Heart right ventricle (tissue), 16 donors: ENCODE data around the gene NR5A1. TPM values are rescaled to one million over a fixed set of nuclear protein-coding genes. Genes with fewer than 3 reads are reported as not detected.

ENCODE experiments used
- ATAC-seq, 8 donors: fragments of 200-7000 bp; cut with Tn5 transposase; one replicate each; pipeline ENCODE4 v1.9.1; 2020; ENCODE audit warnings: mild to moderate bottlenecking in 8 of 8, moderate library complexity in 8 of 8, moderate number of reproducible peaks in 1 of 8
- DNase-seq, 2 donors: peaks; one replicate each; pipeline ENCODE4 v3.0.0-alpha.2; 2020
- H3K27ac ChIP-seq, 10 donors: fragments of 200-600 bp; sonication (generic) in 2 of 10; one replicate each; pipeline versions ENCODE4 v1.5.0 to v1.8.0; 2020 to 2022; ENCODE audit warnings: mild to moderate bottlenecking in 3 of 10
- H3K27me3 ChIP-seq, 7 donors: fragments of 200-600 bp; one replicate each; pipeline ENCODE4 v1.8.0; 2021 to 2022; ENCODE audit warnings: mild to moderate bottlenecking in 2 of 7
- H3K36me3 ChIP-seq, 9 donors: fragments of 200-600 bp; sonication (generic) in 1 of 9; one replicate each; pipeline versions ENCODE4 v1.5.0 to v1.8.0; 2020 to 2022; ENCODE audit warnings: mild to moderate bottlenecking in 2 of 9
- H3K4me1 ChIP-seq, 9 donors: fragments of 200-600 bp; sonication (generic) in 1 of 9; one replicate each; pipeline versions ENCODE4 v1.5.0 to v1.8.0; 2020 to 2022; ENCODE audit warnings: mild to moderate bottlenecking in 4 of 9
- H3K4me3 ChIP-seq, 10 donors: fragments of 200-600 bp; sonication (generic) in 2 of 10; one replicate each; pipeline versions ENCODE4 v1.5.0 to v1.8.0; 2020 to 2022; ENCODE audit warnings: mild to moderate bottlenecking in 7 of 10, moderate library complexity in 2 of 10
- H3K9me3 ChIP-seq, 11 donors: fragments of 200-600 bp in 10 of 11; sonication (generic) in 2 of 11; one replicate each; pipeline versions ENCODE4 v1.5.0 to v1.8.0; 2013 to 2022; ENCODE audit warnings: mild to moderate bottlenecking in 2 of 11, control low read depth in 1 of 11, moderate library complexity in 1 of 11
- CTCF ChIP-seq, 9 donors: fragments of 200-600 bp; sonication (generic) in 2 of 9; IDR thresholded peaks; one replicate each; pipeline versions ENCODE4 v1.5.0 to v1.8.0; 2021 to 2022; ENCODE audit warnings: antibody characterized with exemption in 9 of 9, mild to moderate bottlenecking in 5 of 9, moderate library complexity in 1 of 9
- WGBS, 2 donors: extraction: QIAGEN DNeasy Blood & Tissue Kit; methylation state at CpG; one replicate each; pipeline ENCODE4 v1.1.7; 2013; ENCODE audit warnings: inconsistent platforms in 1 of 2; 5-methylcytosine and 5-hydroxymethylcytosine counted together
- intact Hi-C, 10 donors: fragments of 100-400 bp; cut with DNase I; formaldehyde crosslinking; loops; one replicate each; pipeline versions ENCODE4 v1.11.1 to v1.14.2; 2022
- polyA plus RNA-seq, 2 donors: library from polyadenylated mRNA; stranded (reverse); fragments of 200-250 nt; gene quantifications; one replicate each; pipeline ENCODE4 v1.2.3, GENCODE V29; 2013
- total RNA-seq, 10 donors: library from RNA; stranded (reverse); fragmentation: NEBNext Ultra II Directional in 3 of 10; extraction: Animal tissue kit (Norgen Biotek cat#: 25700) in 3 of 10; gene quantifications; one replicate each; pipeline versions ENCODE4 v1.2.1 to v1.2.4, GENCODE V29; 2021 to 2023
- donor health status: Arrhythmogenic right ventricular cardiomyopathy.
- donor health status: ischemic (EF 13 %, LVEDD 7.1; RV severe dilation, severe dysfunction).
- donor health status: healthy with polysubstance abuse.
- donor health status: DM: no; HTN: yes; CAD: no.
- donor health status: DM: no; HTN: no; CAD: no.
- donor health status: ischemic (EF 25% LVEDD 6.9; RV normal size, moderate dysfunction).
- donor health status: ischemic (EF 25% LVEDD 5.7; RV mildly dilated, moderate dysfunction).
- donor health status: healthy.
- donor health status: DM: yes; HTN: yes; CAD: no.
- donor health status: Ischemic cardiomyopathy.
- donor health status: ischemic (EF 35%, LVEDD 5.7; RV mildly dilated, moderate dysfunction).
- donor health status: nonischemic (EF 11% LVEDD 7.7; RV severe dilation, severe dysfunction).
- donor health status: DM: yes; HTN: yes; CAD: no.
- donor health status: PGD.
- donor health status: ischemic (EF 29% LVEDD 5.4; RV normal size, mild dysfunction).
- donor health status: nonischemic (EF 23%, LVEDD 6.1; RV moderate dilation, normal function).

The NR5A1 gene
- total and polyA plus RNA-seq, 12 donors: 0.01 to 0.15 TPM; not detected in 10

DNA sequence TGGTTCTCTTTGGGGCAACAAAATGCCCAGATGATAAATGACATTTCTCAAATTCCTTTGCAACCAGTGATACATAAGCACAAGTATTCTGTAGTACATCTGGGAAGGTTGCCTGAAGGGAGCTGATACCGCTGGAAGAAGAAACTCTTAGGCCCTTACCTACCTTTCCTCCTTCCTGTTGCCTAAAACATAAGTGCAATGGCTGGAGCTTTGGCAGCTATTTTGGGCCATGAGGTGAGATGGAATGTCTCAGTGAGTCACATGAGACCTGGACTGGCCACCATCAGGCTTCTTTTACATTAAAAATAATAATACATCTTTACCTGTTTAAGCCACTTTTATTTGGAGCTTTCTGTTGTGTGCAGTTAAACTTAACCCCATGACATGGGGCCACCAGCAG is 68.1 kb downstream of the NR5A1 start:
- intact Hi-C loops: no loop called here
- Histone ChIP-seq H3K27me3 (peaks cover 0 to 10% (median 4%) of the 10 kb centered on the region in 7 donors), H3K27ac (no peak overlapping the region), H3K4me3 (no peak overlapping the region), H3K36me3 (no peaks in the 10 kb centered on the region), H3K9me3 (peaks cover 0 to 6% (median 0%) of the 10 kb centered on the region in 11 donors), H3K4me1 (no peaks in the 10 kb centered on the region)
- no peak for TF ChIP-seq CTCF (IDR thresholded peaks at IDR 0.05)
- WGBS, 2 donors: 86 to 89% methylated on average over 1 of the region's 1 CpG
- no peak for ATAC-seq
- DNase-seq: no peak

DNA sequence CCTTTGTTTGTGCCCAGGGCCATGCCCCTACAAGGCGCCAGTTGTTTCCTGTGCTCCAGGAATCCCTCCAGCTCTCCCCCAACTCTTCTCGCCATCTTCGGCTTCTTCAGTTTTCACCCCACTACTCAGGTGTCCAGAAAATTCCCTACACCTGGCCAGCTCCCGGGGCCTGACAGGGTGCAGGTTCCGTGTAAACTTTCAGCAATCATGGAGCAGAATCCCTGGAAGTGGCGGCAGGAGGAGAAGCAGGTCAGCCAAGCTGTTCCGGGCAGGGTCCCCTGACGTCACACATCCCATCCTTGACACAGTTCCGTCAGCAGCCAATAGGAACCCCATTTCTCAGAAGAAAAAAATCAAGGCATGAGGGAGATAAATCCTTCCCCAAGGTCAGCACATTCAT is 69.1 kb downstream of the NR5A1 start:
- peaks cover 0 to 10% (median 4%) of the 10 kb centered on the region in 7 donors for H3K27me3 ChIP-seq
- DNase-seq: no peak
- H3K9me3 ChIP-seq: peaks cover 0 to 6% (median 0%) of the 10 kb centered on the region in 11 donors
- H3K36me3 ChIP-seq: no peaks in the 10 kb centered on the region
- no peak overlapping the region for H3K4me3 ChIP-seq
- no peaks in the 10 kb centered on the region for H3K4me1 ChIP-seq
- TF ChIP-seq CTCF (IDR thresholded peaks at IDR 0.05): no peak
- 87% methylated on average over 9 of the region's 9 CpGs for WGBS, 2 donors
- no peak for ATAC-seq
- H3K27ac ChIP-seq: no peak overlapping the region
- intact Hi-C loops: no loop called here

GRCh38 chr9:124437086-124437485 is 70.1 kb downstream of the NR5A1 start:
- H3K9me3 ChIP-seq: peaks cover 0 to 6% (median 0%) of the 10 kb centered on the region in 11 donors
- 93 to 95% methylated on average over 3 of the region's 3 CpGs for WGBS, 2 donors
- H3K27me3 ChIP-seq: peaks cover 0 to 14% (median 4%) of the 10 kb centered on the region in 7 donors
- H3K36me3 ChIP-seq: no peaks in the 10 kb centered on the region
- H3K4me3 ChIP-seq: no peak overlapping the region
- ATAC-seq: no peak
- no peak for DNase-seq
- H3K4me1 ChIP-seq: no peaks in the 10 kb centered on the region
- intact Hi-C loops: no loop called here
- H3K27ac ChIP-seq: no peak overlapping the region
- TF ChIP-seq CTCF (IDR thresholded peaks at IDR 0.05): no peak

DNA sequence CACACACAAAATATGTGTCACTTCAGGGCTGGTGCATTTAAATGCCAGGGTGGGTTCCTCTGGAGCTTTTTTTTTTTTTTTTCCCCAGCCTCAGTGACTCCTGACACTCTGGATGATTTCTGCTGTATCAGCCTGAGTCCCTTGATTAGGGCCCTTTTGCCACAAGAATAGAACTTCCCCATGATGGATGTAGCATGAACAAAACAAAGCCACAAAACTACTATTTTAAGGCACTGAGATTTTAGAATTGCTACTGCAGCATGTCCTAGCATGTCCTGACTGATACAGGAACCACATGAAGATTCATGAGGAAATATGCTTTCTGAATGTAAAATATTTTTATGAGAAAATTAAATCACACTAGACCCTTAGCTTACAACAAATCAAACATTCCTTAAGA is 70.9 kb downstream of the NR5A1 start:
- DNase-seq (no peak), ATAC-seq (no peak)
- no peak for TF ChIP-seq CTCF (IDR thresholded peaks at IDR 0.05)
- no peaks in the 10 kb centered on the region for H3K4me1 ChIP-seq
- peaks cover 0 to 6% (median 0%) of the 10 kb centered on the region in 11 donors for H3K9me3 ChIP-seq
- intact Hi-C loops: no loop called here
- no peak overlapping the region for H3K27ac ChIP-seq
- no peaks in the 10 kb centered on the region for H3K36me3 ChIP-seq
- no peak overlapping the region for H3K4me3 ChIP-seq
- peaks cover 0 to 14% (median 2%) of the 10 kb centered on the region in 7 donors for H3K27me3 ChIP-seq

Other genes starting within 250 kb of the NR5A1 start
- 10 to 100 TPM in 4 of 10 donors, 1 to 10 TPM in 6; 4.6 to 22.4 (median 7.9) TPM for gene NEK6, start 249.4 kb downstream of the NR5A1 start, total RNA-seq
- 1 to 10 TPM; 1.9 to 2.1 TPM for gene NEK6, start 249.4 kb downstream of the NR5A1 start, polyA plus RNA-seq
- gene PSMB7, start 92.0 kb downstream of the NR5A1 start, total RNA-seq: 100 to 1,000 TPM; 148 to 182 (median 162) TPM
- gene PSMB7, start 92.0 kb downstream of the NR5A1 start, polyA plus RNA-seq: 100 to 1,000 TPM; 252 to 308 TPM
- under 1 TPM in 1 of 10 donors, not detected in 9; 0.68 TPM for gene ADGRD2, start 56.9 kb downstream of the NR5A1 start, total RNA-seq
- gene ADGRD2, start 56.9 kb downstream of the NR5A1 start, polyA plus RNA-seq: under 1 TPM in 1 of 2 donors, not detected in 1; 0.03 TPM